Naive thymus-derived CD4-positive, alpha-beta T cell (primary cell): ENCODE measurements around the gene GPLD1. TPM values are rescaled to one million over a fixed set of nuclear protein-coding genes. Genes with fewer than 3 reads are reported as not detected.

Experiments
- ATAC-seq: fragments of 150-1000 bp; cut with Tn5 transposase; 2 replicates; pipeline ENCODE4 v1.10.0; 2021; ENCODE audit warnings: mild to moderate bottlenecking, moderate library complexity
- CTCF ChIA-PET: fragments of 350-600 bp; sonication (Branson Sonifier 250); formaldehyde crosslinking; loops from one replicate; lab custom pipeline; 2021; ENCODE audit warnings: antibody characterized with exemption; lab: Charles Lee
- POLR2A ChIA-PET: fragments of 350-600 bp; sonication (Branson Sonifier 250); formaldehyde crosslinking; loops from one replicate; lab custom pipeline; 2021; ENCODE audit warnings: antibody characterized with exemption, inconsistent platforms; lab: Charles Lee
- DNase-seq, 9 donors: peaks; one replicate each; pipeline versions ENCODE4 v3.0.0 to v3.0.0-alpha.2; 2020 to 2022; ENCODE audit warnings: mixed read lengths in 1 of 9
- H3K27ac ChIP-seq: one replicate; pipeline ENCODE4 v1.7.0; 2013; ENCODE audit warnings: mild to moderate bottlenecking, low read depth, low read length, moderate library complexity
- H3K27me3 ChIP-seq, 2 donors: one replicate each; pipeline ENCODE4 v1.7.0; 2013; ENCODE audit warnings: low read length in 2 of 2, mild to moderate bottlenecking in 2 of 2, moderate library complexity in 2 of 2; ENCODE audit not compliant: control insufficient read depth in 2 of 2, insufficient read depth in 2 of 2
- H3K36me3 ChIP-seq, 3 experiments: 1 replicate in 2 of 3; 2 replicates in 1 of 3; pipeline ENCODE4 v1.7.0; 2013; ENCODE audit warnings: low read length in 3 of 3, mild to moderate bottlenecking in 3 of 3, moderate library complexity in 1 of 3; ENCODE audit not compliant: insufficient read depth in 3 of 3, control insufficient read depth in 2 of 3
- H3K4me1 ChIP-seq, 2 donors: one replicate each; pipeline ENCODE4 v1.7.0; 2013; ENCODE audit warnings: low read length in 2 of 2, mild to moderate bottlenecking in 2 of 2, moderate library complexity in 1 of 2; ENCODE audit not compliant: control insufficient read depth in 2 of 2, insufficient read depth in 2 of 2
- H3K4me3 ChIP-seq: 2 replicates; pipeline ENCODE4 v1.7.0; 2013; ENCODE audit warnings: mild to moderate bottlenecking, low read length
- H3K9me3 ChIP-seq, 3 experiments: 1 replicate in 2 of 3; 2 replicates in 1 of 3; pipeline ENCODE4 v1.7.0; 2013; ENCODE audit warnings: low read length in 3 of 3; ENCODE audit not compliant: control insufficient read depth in 2 of 3
- H3K27ac Mint-ChIP-seq, 9 donors: one replicate each; pipeline ENCODE4 v1.8.0; 2020 to 2022; ENCODE audit warnings: mixed read lengths in 9 of 9, mild to moderate bottlenecking in 8 of 9, moderate library complexity in 5 of 9, inconsistent platforms in 2 of 9
- H3K27me3 Mint-ChIP-seq, 5 donors: one replicate each; pipeline ENCODE4 v1.8.0; 2021 to 2022; ENCODE audit warnings: mixed read lengths in 5 of 5, mild to moderate bottlenecking in 1 of 5
- H3K36me3 Mint-ChIP-seq, 5 donors: one replicate each; pipeline ENCODE4 v1.8.0; 2020 to 2022; ENCODE audit warnings: mixed read lengths in 5 of 5, mild to moderate bottlenecking in 3 of 5, inconsistent platforms in 1 of 5
- H3K4me1 Mint-ChIP-seq, 7 donors: one replicate each; pipeline ENCODE4 v1.8.0; 2020 to 2022; ENCODE audit warnings: mixed read lengths in 7 of 7, mild to moderate bottlenecking in 3 of 7, inconsistent platforms in 1 of 7
- H3K4me3 Mint-ChIP-seq, 10 donors: one replicate each; pipeline ENCODE4 v1.8.0; 2020 to 2022; ENCODE audit warnings: mild to moderate bottlenecking in 10 of 10, mixed read lengths in 10 of 10, moderate library complexity in 6 of 10, inconsistent platforms in 2 of 10
- H3K9me3 Mint-ChIP-seq, 11 donors: one replicate each; pipeline ENCODE4 v1.8.0; 2020 to 2022; ENCODE audit warnings: mixed read lengths in 11 of 11, mild to moderate bottlenecking in 4 of 11, inconsistent platforms in 1 of 11, moderate library complexity in 1 of 11
- intact Hi-C, 2 donors: fragments of 100-400 bp; cut with micrococcal nuclease; formaldehyde crosslinking; loops; one replicate each; pipeline ENCODE4 v1.15.1; 2023
- polyA plus RNA-seq, 2 donors: library from polyadenylated mRNA; unstranded; fragments of 300-500 nt; fragmentation: Illumina TruSeq; gene quantifications; one replicate each; pipeline ENCODE4 v1.2.3, GENCODE V29; 2021
- total RNA-seq, 6 experiments: library from RNA in 5 of 6; stranded (reverse) in 5 of 6; gene quantifications; 1 replicate in 5 of 6; 2 replicates in 1 of 6; pipeline ENCODE4 v1.2.3 and lab custom pipeline; 2021 to 2026

The GPLD1 gene
- total and polyA plus RNA-seq, 7 experiments from 2014 or later, result 0.44 to 1.7 (median 0.94) TPM

DNA sequence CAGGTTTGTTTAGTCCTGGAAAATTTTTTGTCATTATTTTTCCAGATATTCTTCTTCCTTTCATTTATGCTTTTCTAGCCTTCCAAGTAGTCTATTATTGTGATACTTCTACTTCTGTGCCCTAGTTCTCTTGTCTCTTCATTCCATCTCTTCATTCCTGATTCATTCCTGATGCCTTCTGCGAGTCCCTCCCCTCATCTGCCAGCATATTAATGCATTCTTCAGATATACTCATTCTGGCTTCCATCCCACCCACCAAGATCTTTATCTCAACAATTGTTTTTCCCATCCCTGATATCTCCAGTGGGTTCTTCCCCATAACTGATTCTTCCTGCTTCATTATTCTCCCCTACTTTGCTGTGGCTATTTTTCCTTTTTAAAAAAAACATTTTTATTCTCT, 40.6 kb upstream of the GPLD1 start:
- H3K4me1 Mint-ChIP-seq, result peaks cover 6 to 30% (median 16%) of the 10 kb centered on the region in 7 donors
- H3K9me3 Mint-ChIP-seq, result no peaks in the 10 kb centered on the region
- Histone ChIP-seq H3K36me3 (peaks cover 0 to 45% (median 4%) of the 10 kb centered on the region in 3 experiments), H3K27ac (no peak overlapping the region), H3K9me3 (no peaks in the 10 kb centered on the region), H3K4me3 (no peak overlapping the region), H3K4me1 (no peaks in the 10 kb centered on the region), H3K27me3 (no peaks in the 10 kb centered on the region)
- H3K27ac Mint-ChIP-seq, result peak overlapping the region in 2 of 9 donors; percentile 24 to 39
- CTCF ChIA-PET, result no interaction called here
- ATAC-seq (no peak), DNase-seq (no peak)
- H3K27me3 Mint-ChIP-seq, result no peaks in the 10 kb centered on the region
- intact Hi-C loops, result no loop called here
- POLR2A ChIA-PET, result no interaction called here
- H3K4me3 Mint-ChIP-seq, result peak overlapping the region in 1 of 10 donors; percentile 11
- H3K36me3 Mint-ChIP-seq, result peaks cover 0 to 57% (median 31%) of the 10 kb centered on the region in 5 donors

DNA sequence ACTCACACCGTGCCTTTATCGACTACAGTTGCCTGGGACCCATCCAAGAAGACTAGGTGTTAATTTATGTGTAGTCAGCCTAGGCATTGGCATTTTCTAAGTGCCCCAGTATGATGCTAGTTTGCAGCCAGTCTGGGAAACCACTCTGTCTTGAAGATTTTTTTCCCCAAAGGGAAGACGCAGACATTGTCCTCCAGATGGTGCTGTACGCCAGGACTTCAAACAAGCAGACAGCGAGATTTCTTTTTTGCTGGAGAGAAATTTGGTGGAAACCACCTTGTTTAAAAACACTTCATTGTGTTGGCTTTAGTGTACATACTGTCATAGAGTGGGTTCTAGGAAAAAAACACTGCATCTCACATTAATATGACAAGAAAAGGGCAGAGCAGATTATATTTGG, 35.4 kb upstream of the GPLD1 start:
- POLR2A ChIA-PET, result no interaction called here

DNA sequence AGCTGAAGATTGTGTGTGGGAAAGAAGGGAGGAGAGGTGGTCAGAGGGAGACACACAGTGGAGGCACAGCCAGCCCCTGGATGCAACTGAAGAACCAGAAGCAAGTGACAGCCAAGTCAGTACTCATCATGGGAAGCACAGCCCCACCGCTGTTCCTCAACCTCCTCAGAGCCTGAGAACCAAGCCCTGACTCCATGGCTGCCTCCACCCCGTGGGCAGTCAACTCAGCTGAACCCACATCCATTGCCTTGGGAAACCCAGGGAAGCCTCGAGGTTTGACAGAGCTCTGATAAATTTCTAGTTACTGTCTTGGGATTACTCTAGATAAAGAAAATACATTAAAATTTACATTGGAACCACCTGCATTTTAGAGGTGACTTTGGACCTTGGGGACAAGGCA, 35.0 kb upstream of the GPLD1 start:
- H3K27me3 ChIP-seq, result no peaks in the 10 kb centered on the region
- H3K9me3 ChIP-seq, result no peaks in the 10 kb centered on the region
- ATAC-seq (no peak), DNase-seq (no peak)
- H3K27me3 Mint-ChIP-seq, result no peaks in the 10 kb centered on the region
- H3K4me1 ChIP-seq, result no peaks in the 10 kb centered on the region
- no peaks in the 10 kb centered on the region for H3K9me3 Mint-ChIP-seq
- CTCF ChIA-PET, result no interaction called here
- H3K4me1 Mint-ChIP-seq, result peaks cover 8 to 32% (median 14%) of the 10 kb centered on the region in 7 donors
- intact Hi-C loops, result loop anchor here (2.0 kb wide), 3 partner anchors 56 to 242 kb away; no protein-coding TSS in a partner anchor
- no peak overlapping the region for H3K4me3 ChIP-seq
- no peaks in the 10 kb centered on the region for H3K36me3 ChIP-seq
- POLR2A ChIA-PET, result no interaction called here
- H3K36me3 Mint-ChIP-seq, result peaks cover 0 to 30% (median 4%) of the 10 kb centered on the region in 5 donors
- H3K27ac ChIP-seq, result no peak overlapping the region
- H3K4me3 Mint-ChIP-seq, result no peak overlapping the region
- H3K27ac Mint-ChIP-seq, result no peak overlapping the region

More for the DNA sequence above, 35.4 kb upstream of the GPLD1 start:
- Histone ChIP-seq H3K4me3 (no peak overlapping the region), H3K9me3 (no peaks in the 10 kb centered on the region), H3K27ac (no peak overlapping the region), H3K36me3 (no peaks in the 10 kb centered on the region), H3K27me3 (no peaks in the 10 kb centered on the region), H3K4me1 (no peaks in the 10 kb centered on the region)
- no peak for ATAC-seq
- peaks cover 8 to 32% (median 14%) of the 10 kb centered on the region in 7 donors for H3K4me1 Mint-ChIP-seq
- H3K27ac Mint-ChIP-seq, result peak overlapping the region in 2 of 9 donors; percentile 7 to 82
- peaks cover 0 to 31% (median 4%) of the 10 kb centered on the region in 5 donors for H3K36me3 Mint-ChIP-seq
- CTCF ChIA-PET, result interaction anchor here (0.7 to 1.2 kb wide), 2 partner anchors 57 to 492 kb away, joined by 3 to 5 read pairs; no protein-coding TSS in a partner anchor
- H3K4me3 Mint-ChIP-seq, result no peak overlapping the region
- intact Hi-C loops, result loop anchor here (2.0 kb wide), 3 partner anchors 56 to 242 kb away; no protein-coding TSS in a partner anchor
- no peaks in the 10 kb centered on the region for H3K9me3 Mint-ChIP-seq
- no peaks in the 10 kb centered on the region for H3K27me3 Mint-ChIP-seq
- DNase-seq, result peak in 7 of 9 donors; percentile 4 to 39 (median 26)

DNA sequence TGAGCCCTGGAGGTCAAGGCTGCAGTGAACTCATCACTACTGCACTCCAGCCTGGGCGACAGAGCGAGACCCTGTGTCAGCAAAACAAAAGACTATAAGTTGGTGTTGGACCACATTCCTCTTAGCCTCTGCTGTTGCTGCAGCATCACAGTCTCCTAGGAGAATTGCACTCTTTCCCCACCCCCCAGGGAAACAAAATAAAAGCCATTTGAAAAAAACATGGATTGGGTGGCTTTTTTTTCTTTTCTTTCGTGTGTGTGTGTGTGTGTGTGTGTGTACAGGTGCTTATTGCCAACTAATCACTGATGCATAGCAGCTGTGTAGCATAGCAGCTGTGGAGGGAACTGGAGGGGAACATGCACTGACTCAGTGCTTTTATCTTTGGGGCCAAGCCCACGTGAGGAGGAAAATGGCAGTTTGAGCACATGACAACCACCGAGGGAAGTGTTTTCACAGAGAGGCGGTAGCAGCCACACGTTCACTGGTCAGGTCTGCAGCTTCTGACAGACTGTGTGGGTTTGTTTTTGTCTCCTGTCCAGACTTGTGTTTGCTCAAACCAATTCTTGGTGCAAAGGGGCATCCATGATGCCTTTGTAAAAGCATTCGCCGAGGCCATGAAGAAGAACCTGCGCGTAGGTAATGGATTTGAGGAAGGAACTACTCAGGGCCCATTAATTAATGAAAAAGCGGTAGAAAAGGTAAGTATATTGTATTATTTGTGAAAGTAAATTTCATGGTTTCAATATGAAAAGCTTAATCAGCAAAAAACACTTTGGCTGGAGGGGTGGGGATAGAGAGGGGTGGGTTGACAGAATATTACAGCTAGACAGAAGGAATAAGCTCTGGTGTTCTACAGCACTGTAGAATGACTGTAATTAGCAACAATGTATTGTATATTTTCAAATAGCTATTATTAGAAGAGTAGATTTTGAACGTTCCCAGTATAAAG, 33.1 kb upstream of the GPLD1 start:
- Mint-ChIP-seq H3K9me3 (no peaks in the 10 kb centered on the region), H3K4me3 (no peak overlapping the region), H3K27ac (no peak overlapping the region), H3K4me1 (peaks cover 4 to 25% (median 12%) of the 10 kb centered on the region in 7 donors), H3K27me3 (no peaks in the 10 kb centered on the region), H3K36me3 (peaks cover 0 to 27% (median 0%) of the 10 kb centered on the region in 5 donors)
- Histone ChIP-seq H3K36me3 (peaks cover 0 to 14% (median 0%) of the 10 kb centered on the region in 3 experiments), H3K4me1 (no peaks in the 10 kb centered on the region), H3K27me3 (no peaks in the 10 kb centered on the region), H3K9me3 (no peaks in the 10 kb centered on the region), H3K27ac (no peak overlapping the region), H3K4me3 (no peak overlapping the region)
- DNase-seq (no peak), ATAC-seq (peak; percentile 42)
- ChIA-PET POLR2A (interaction anchor here (0.6 kb wide), 1 partner anchor 13 kb away, joined by 4 read pairs; no protein-coding TSS in a partner anchor), CTCF (interaction anchor here (0.8 to 1.6 kb wide), 6 partner anchors 9 to 30 kb away, joined by 3 to 4 read pairs (median 3); partner anchors contain the start of gene ALDH5A1)
- intact Hi-C loops, result no loop called here

DNA sequence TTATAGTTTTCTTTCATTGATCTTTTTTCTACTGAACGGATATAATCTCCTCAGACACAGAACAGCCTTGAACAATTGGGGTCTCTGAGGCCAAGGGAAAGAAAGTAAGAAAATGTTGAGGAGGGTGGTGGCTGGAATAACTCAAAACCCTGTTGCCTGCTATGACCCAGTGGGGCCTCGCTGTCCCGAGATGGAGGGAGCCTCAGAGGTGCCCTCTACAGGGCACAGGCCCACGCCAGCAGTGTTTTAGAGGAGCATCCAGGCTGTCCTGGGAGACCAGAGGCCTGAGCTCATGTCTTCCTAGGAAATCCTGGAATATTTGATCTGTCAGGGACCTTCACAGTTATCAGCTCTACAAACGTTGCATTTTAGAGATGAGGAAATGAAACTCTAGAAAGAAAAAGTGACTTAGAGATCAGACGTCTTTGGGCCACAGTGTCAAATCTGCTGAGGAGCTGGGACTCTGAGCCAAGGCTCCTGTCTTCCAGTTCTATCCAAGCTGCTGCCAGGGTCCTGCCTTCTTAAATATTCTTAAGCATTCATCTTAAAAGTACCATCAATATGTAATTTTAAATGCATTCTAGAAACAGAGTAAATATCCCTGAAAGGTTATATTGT, 31.7 kb upstream of the GPLD1 start:
- no peak overlapping the region for H3K27ac ChIP-seq
- CTCF ChIA-PET, result interaction anchor here (0.7 to 1.8 kb wide), 5 partner anchors 11 to 238 kb away, joined by 3 to 14 read pairs (median 3); partner anchors contain the start of gene ALDH5A1

More for the DNA sequence above, 31.7 kb upstream of the GPLD1 start:
- Histone ChIP-seq H3K36me3 (peaks cover 0 to 24% (median 0%) of the 10 kb centered on the region in 3 experiments), H3K4me1 (no peaks in the 10 kb centered on the region), H3K27me3 (no peaks in the 10 kb centered on the region), H3K9me3 (no peaks in the 10 kb centered on the region), H3K4me3 (no peak overlapping the region)
- no peaks in the 10 kb centered on the region for H3K9me3 Mint-ChIP-seq
- DNase-seq (peak in 3 of 9 donors; percentile 10 to 26 (median 11)), ATAC-seq (peak; percentile 75)
- H3K4me3 Mint-ChIP-seq, result no peak overlapping the region
- POLR2A ChIA-PET, result no interaction called here
- no peaks in the 10 kb centered on the region for H3K27me3 Mint-ChIP-seq
- intact Hi-C loops, result loop anchor here (1.0 kb wide), 2 partner anchors 26 to 90 kb away; no protein-coding TSS in a partner anchor
- H3K4me1 Mint-ChIP-seq, result peaks cover 0 to 20% (median 4%) of the 10 kb centered on the region in 7 donors
- H3K27ac Mint-ChIP-seq, result peak overlapping the region in 1 of 9 donors; percentile 5
- H3K36me3 Mint-ChIP-seq, result peaks cover 0 to 29% (median 0%) of the 10 kb centered on the region in 5 donors
